ENCODE data around the gene TEX38. TPM values are rescaled to one million over a fixed set of nuclear protein-coding genes. Genes with fewer than 3 reads are reported as not detected.

The TEX38 gene
- total RNA-seq, 1 experiment from 2014 or later: not detected

- no TSS peak for BruUV-seq (replicated peaks)
- POLR2A ChIA-PET (ENCODE audit: unreplicated experiment): no interaction called here
- no peak for DNase-seq
Observed at GRCh38 chr1:46637444-46638083, 34.1 kb upstream of the TEX38 start.

GRCh38 chr1:46638921-46639320, 32.7 kb upstream of the TEX38 start:
- BruUV-seq (replicated peaks): no TSS peak
- no peak for ATAC-seq
- POLR2A ChIA-PET (ENCODE audit: unreplicated experiment): no interaction called here
- Histone ChIP-seq H3K9me3 (ENCODE audit: low read length) (no peaks in the 10 kb centered on the region), H2AFZ (ENCODE audit: low read length) (no peak overlapping the region), H3K4me3 (ENCODE audit: low read length) (no peak overlapping the region), H3K36me3 (ENCODE audit: low read depth, low read length) (peaks cover 18% of the 10 kb centered on the region; the same call in 1 of the 2 replicates), H3K9me2 (replicated peaks; ENCODE audit: low read length) (no peaks in the 10 kb centered on the region), H3K4me2 (ENCODE audit: low read length) (no peak overlapping the region), H3K4me1 (ENCODE audit: insufficient read depth, low read length) (peaks cover 18% of the 10 kb centered on the region), H3K27me3 (ENCODE audit: low read length) (no peaks in the 10 kb centered on the region), H3K27ac (ENCODE audit: low read length) (no peak overlapping the region), H3K9ac (ENCODE audit: low read length) (no peak overlapping the region), H3K79me2 (ENCODE audit: low read length) (no peaks in the 10 kb centered on the region), H4K20me1 (ENCODE audit: low read length) (no peaks in the 10 kb centered on the region), H3F3A (ENCODE audit: low read length, unreplicated experiment) (no peaks in the 10 kb centered on the region)
- CTCF ChIA-PET: no interaction called here
- DNase-seq: no peak
- TF ChIP-seq EZH2 (IDR thresholded peaks at IDR 0.05; ENCODE audit: low read length, unreplicated experiment) (no peak), EZH2phosphoT487 (IDR thresholded peaks at IDR 0.05; ENCODE audit: borderline replicate concordance, low read length) (no peak)
- TF ChIP-seq, protein P1, sequence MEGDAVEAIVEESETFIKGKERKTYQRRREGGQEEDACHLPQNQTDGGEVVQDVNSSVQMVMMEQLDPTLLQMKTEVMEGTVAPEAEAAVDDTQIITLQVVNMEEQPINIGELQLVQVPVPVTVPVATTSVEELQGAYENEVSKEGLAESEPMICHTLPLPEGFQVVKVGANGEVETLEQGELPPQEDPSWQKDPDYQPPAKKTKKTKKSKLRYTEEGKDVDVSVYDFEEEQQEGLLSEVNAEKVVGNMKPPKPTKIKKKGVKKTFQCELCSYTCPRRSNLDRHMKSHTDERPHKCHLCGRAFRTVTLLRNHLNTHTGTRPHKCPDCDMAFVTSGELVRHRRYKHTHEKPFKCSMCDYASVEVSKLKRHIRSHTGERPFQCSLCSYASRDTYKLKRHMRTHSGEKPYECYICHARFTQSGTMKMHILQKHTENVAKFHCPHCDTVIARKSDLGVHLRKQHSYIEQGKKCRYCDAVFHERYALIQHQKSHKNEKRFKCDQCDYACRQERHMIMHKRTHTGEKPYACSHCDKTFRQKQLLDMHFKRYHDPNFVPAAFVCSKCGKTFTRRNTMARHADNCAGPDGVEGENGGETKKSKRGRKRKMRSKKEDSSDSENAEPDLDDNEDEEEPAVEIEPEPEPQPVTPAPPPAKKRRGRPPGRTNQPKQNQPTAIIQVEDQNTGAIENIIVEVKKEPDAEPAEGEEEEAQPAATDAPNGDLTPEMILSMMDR (conservative IDR thresholded peaks at IDR 0.05; ENCODE audit: low read depth, low read length): no peak
- intact Hi-C loops (cut with micrococcal nuclease): no loop called here

More at GRCh38 chr1:46637444-46638083, 34.1 kb upstream of the TEX38 start:
- intact Hi-C loops (cut with micrococcal nuclease): no loop called here
- Histone ChIP-seq H3K27ac (ENCODE audit: low read length) (no peak overlapping the region), H3K27me3 (ENCODE audit: low read length) (no peaks in the 10 kb centered on the region), H3K36me3 (ENCODE audit: low read depth, low read length) (peaks cover 19% of the 10 kb centered on the region; the same call in 1 of the 2 replicates), H3K79me2 (ENCODE audit: low read length) (no peaks in the 10 kb centered on the region), H3K9ac (ENCODE audit: low read length) (no peak overlapping the region), H3K4me3 (ENCODE audit: low read length) (no peak overlapping the region), H3F3A (ENCODE audit: low read length, unreplicated experiment) (no peaks in the 10 kb centered on the region), H2AFZ (ENCODE audit: low read length) (no peak overlapping the region), H4K20me1 (ENCODE audit: low read length) (no peaks in the 10 kb centered on the region), H3K4me2 (ENCODE audit: low read length) (no peak overlapping the region), H3K9me3 (ENCODE audit: low read length) (no peaks in the 10 kb centered on the region), H3K9me2 (replicated peaks; ENCODE audit: low read length) (no peaks in the 10 kb centered on the region), H3K4me1 (ENCODE audit: insufficient read depth, low read length) (peaks cover 6% of the 10 kb centered on the region)
- TF ChIP-seq EZH2 (IDR thresholded peaks at IDR 0.05; ENCODE audit: low read length, unreplicated experiment): no peak
- TF ChIP-seq, protein P1 (conservative IDR thresholded peaks at IDR 0.05; ENCODE audit: low read depth, low read length): no peak
- TF ChIP-seq EZH2phosphoT487 (IDR thresholded peaks at IDR 0.05; ENCODE audit: borderline replicate concordance, low read length): no peak
- CTCF ChIA-PET: interaction anchor here (0.6 kb wide), 1 partner anchor 16 kb away, joined by 3 read pairs; no protein-coding TSS in a partner anchor
- ATAC-seq: no peak

- no peak overlapping the region for H3K27ac ChIP-seq (ENCODE audit: low read length)
- ChIA-PET CTCF (no interaction called here), POLR2A (ENCODE audit: unreplicated experiment) (interaction anchor here (0.5 to 0.6 kb wide), 2 partner anchors 8 to 28 kb away, joined by 3 to 5 read pairs; partner anchors contain the start of gene ATPAF1)
- TF ChIP-seq EZH2 (IDR thresholded peaks at IDR 0.05; ENCODE audit: low read length, unreplicated experiment) (no peak), EZH2phosphoT487 (IDR thresholded peaks at IDR 0.05; ENCODE audit: borderline replicate concordance, low read length) (no peak)
- TF ChIP-seq, protein P1 (conservative IDR thresholded peaks at IDR 0.05; ENCODE audit: low read depth, low read length): no peak
- ATAC-seq (no peak), DNase-seq (no peak)
- no peaks in the 10 kb centered on the region for H3K27me3 ChIP-seq (ENCODE audit: low read length)
- H2AFZ ChIP-seq (ENCODE audit: low read length): no peak overlapping the region
- H3K9ac ChIP-seq (ENCODE audit: low read length): no peak overlapping the region
- peaks cover 21% of the 10 kb centered on the region for H3K4me1 ChIP-seq (ENCODE audit: insufficient read depth, low read length)
- H3K79me2 ChIP-seq (ENCODE audit: low read length): no peaks in the 10 kb centered on the region
- H4K20me1 ChIP-seq (ENCODE audit: low read length): no peaks in the 10 kb centered on the region
- intact Hi-C loops (cut with micrococcal nuclease): no loop called here
- no peaks in the 10 kb centered on the region for H3K9me3 ChIP-seq (ENCODE audit: low read length)
- BruUV-seq (replicated peaks): no TSS peak
- H3K4me3 ChIP-seq (ENCODE audit: low read length): no peak overlapping the region
- H3K36me3 ChIP-seq (ENCODE audit: low read depth, low read length): peaks cover 18% of the 10 kb centered on the region; the same call in 1 of the 2 replicates
- no peaks in the 10 kb centered on the region for H3F3A ChIP-seq (ENCODE audit: low read length, unreplicated experiment)
- H3K4me2 ChIP-seq (ENCODE audit: low read length): no peak overlapping the region
- H3K9me2 ChIP-seq (replicated peaks; ENCODE audit: low read length): no peaks in the 10 kb centered on the region
Observed at GRCh38 chr1:46639547-46639946, 32.1 kb upstream of the TEX38 start.
